Fibroblast of lung (primary cell): Measurements from ENCODE around the gene ZBTB9.

ENCODE experiments used
- CTCF ChIP-seq, 2 donors: IDR thresholded peaks in 1 of 2; conservative IDR thresholded peaks in 1 of 2; 1 replicate in 1 of 2; 2 replicates in 1 of 2; pipeline ENCODE4 v1.5.1; 2011 to 2012; ENCODE audit warnings: low read length in 2 of 2, control low read depth in 1 of 2, inconsistent platforms in 1 of 2, low read depth in 1 of 2, mild to moderate bottlenecking in 1 of 2
- EZH2 ChIP-seq: IDR thresholded peaks from 2 replicates; pipeline ENCODE4 v1.5.1; 2012; ENCODE audit warnings: low read length, control low read depth, mild to moderate bottlenecking; ENCODE audit errors: missing control alignments

- TF ChIP-seq CTCF (conservative IDR thresholded peaks at IDR 0.05 in 1 of 2, IDR thresholded peaks at IDR 0.05 in 1 of 2; ENCODE audit: low read depth in 1 of 2, low read length in 2 of 2) (no peak), EZH2 (no peak)
Measured at GRCh38 chr6:33419580-33420490, 34.5 kb upstream of the ZBTB9 start, which contains the start of gene SYNGAP1.
